Urinary bladder (tissue), 4 donors: ENCODE measurements around the gene KCTD21. TPM values are rescaled to one million over a fixed set of nuclear protein-coding genes. Genes with fewer than 3 reads are reported as not detected.
"Not testable (repeated sequence)": the region's sequence is repeated elsewhere in the genome, so short reads cannot be mapped to it uniquely, and the experiment has no call there.

ENCODE experiments used
- DNase-seq: peaks from one replicate; pipeline ENCODE4 v3.0.0-alpha.2; 2015; ENCODE audit errors: extremely low spot score
- H3K27ac ChIP-seq: one replicate; pipeline ENCODE4 v1.5.1; 2013; ENCODE audit warnings: low read depth, mild to moderate bottlenecking, moderate library complexity
- H3K36me3 ChIP-seq: one replicate; pipeline ENCODE4 v1.6.1; 2013; ENCODE audit warnings: mild to moderate bottlenecking, moderate library complexity; ENCODE audit not compliant: insufficient read depth
- H3K4me1 ChIP-seq: one replicate; pipeline ENCODE4 v1.6.1; 2013; ENCODE audit warnings: mild to moderate bottlenecking, moderate library complexity; ENCODE audit not compliant: insufficient read depth
- H3K4me3 ChIP-seq: one replicate; pipeline ENCODE4 v1.5.1; 2013; ENCODE audit warnings: low read depth, low read length
- WGBS: extraction: QIAGEN DNeasy Blood & Tissue Kit; methylation state at CpG from one replicate; pipeline ENCODE4 v1.1.7; 2013; 5-methylcytosine and 5-hydroxymethylcytosine counted together
- polyA plus RNA-seq: library from polyadenylated mRNA; stranded (reverse); fragments of 200-250 nt; gene quantifications from one replicate; pipeline ENCODE4 v1.2.3, GENCODE V29; 2013
- total RNA-seq: library from RNA; depleted of rRNA; stranded (reverse); fragments of >200 nt; gene quantifications from one replicate; pipeline ENCODE4 v1.2.3, GENCODE V29; 2014
- donor health status: healthy with polysubstance abuse.
- donor health status: healthy.

KCTD21 gene
- total and polyA plus RNA-seq, 2 donors: 6.2 to 6.7 TPM

DNA sequence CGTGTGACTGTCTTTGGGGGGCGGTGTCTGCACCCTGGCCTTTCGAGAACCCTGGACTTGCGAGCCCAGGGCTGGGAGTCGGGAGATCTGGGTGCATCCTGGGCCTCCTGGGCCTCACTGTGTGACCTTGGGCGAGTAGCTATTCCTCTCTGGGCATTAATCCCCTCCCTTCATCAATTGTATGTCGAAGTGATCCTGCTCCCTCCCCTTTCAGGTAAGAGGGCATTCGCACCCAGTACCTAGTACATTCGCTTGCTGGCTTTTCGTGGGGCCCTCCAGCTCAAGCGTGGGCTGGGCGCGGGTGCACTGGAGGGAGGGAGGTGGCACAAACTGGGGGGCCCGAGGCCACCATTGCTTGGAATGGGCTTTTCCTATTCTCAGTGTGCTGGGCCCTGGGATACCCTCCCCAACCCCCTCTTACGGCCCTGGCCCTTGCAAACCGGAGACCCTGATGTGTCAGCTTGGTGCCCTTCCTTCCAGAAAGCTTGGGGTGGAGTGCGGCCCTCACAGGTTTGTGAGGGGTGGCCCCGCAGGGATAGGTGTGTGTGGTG is 823 bp upstream of the KCTD21 start:
- no peak for DNase-seq
- H3K36me3 ChIP-seq: no peaks in the 10 kb centered on the region

DNA sequence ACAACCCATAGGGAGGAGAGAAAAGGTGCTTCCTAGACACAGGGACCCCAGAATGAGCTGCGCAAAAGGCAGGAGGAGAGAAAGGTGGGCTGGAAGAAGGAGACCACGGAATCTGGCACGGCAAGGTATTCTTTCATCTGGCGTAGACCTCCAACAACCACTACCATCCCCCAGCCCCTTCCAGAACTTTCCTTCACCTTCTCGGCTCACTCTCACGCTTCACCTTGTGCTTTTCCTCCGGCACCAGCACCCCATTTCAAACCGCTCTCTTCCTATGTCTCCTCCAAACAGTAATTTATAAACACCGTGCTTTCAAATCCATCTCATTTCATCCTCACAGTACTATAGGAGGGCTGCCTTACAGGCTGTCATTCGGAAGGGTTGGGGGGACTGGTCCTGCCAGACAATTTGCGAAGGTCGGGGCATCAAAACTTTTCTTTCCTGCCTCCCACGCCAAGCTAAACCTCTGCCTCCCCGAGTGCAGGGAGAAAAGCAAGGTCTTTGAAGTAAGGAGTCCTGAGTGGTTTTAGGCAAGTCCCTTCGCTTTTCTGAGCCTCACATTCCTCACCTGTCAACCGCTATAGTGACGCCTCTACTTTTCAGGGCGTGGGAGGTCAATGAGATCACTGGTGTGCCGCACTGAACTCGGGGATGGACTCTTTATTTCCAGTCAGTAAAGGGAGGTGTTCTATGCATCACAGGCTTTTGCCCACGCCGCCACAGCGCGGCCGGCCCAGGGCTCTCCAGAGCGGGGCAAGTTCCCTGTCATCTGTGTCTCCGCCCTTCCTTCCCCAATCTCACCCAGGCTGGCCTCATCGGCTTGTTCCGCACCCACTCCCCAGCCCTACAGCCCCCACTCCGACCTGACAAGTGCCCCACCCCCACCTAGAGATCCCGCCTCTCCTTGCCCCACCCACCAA is 800 bp downstream of the KCTD21 start:
- Histone ChIP-seq H3K4me1 (peaks cover 2% of the 10 kb centered on the region), H3K36me3 (no peaks in the 10 kb centered on the region), H3K27ac (peak overlapping the region; percentile 53), H3K4me3 (peak overlapping the region; percentile 84)
- DNase-seq: no peak
- WGBS: 19% methylated on average over 31 of the region's 31 CpGs

More for the DNA sequence above, 823 bp upstream of the KCTD21 start:
- Histone ChIP-seq H3K4me3 (peak overlapping the region; percentile 84), H3K4me1 (peaks cover 2% of the 10 kb centered on the region), H3K27ac (no peak overlapping the region)
- WGBS: 26% methylated on average over 18 of the region's 18 CpGs

- H3K4me3 ChIP-seq: no peak overlapping the region
- H3K4me1 ChIP-seq: no peaks in the 10 kb centered on the region
- DNase-seq: no peak
- no peak overlapping the region for H3K27ac ChIP-seq
- 66% methylated on average over 2 of the region's 2 CpGs for WGBS
- no peaks in the 10 kb centered on the region for H3K36me3 ChIP-seq
These were observed 7.2 kb downstream of the KCTD21 start for GRCh38 chr11:78181185-78181584.

DNA sequence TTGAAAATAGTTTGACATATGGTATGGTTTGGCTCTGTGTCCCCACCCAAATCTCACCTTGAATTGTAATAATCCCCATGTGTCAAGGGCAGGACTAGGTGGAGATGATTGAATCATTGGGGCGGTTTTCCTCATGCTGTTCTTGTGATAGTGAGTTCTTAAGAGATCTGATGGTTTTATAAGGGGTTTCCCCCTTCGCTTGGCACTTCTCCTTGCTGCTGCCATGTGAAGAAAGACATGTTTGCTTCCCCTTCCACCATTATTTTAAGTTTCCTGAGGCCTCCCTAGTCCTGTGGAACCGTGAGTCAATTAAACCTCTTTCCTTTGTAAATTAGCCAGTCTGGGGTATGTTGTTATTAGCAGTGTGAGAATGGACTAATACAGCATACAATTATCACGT is 7.7 kb downstream of the KCTD21 start:
- Histone ChIP-seq H3K27ac (no peak overlapping the region), H3K36me3 (no peaks in the 10 kb centered on the region), H3K4me3 (no peak overlapping the region), H3K4me1 (no peaks in the 10 kb centered on the region)
- no peak for DNase-seq
- WGBS: 97% methylated on average over 4 of the region's 4 CpGs

- Histone ChIP-seq H3K27ac (no peak overlapping the region), H3K4me1 (no peaks in the 10 kb centered on the region), H3K4me3 (no peak overlapping the region), H3K36me3 (no peaks in the 10 kb centered on the region)
- WGBS: 94% methylated on average over 7 of the region's 7 CpGs
- DNase-seq: no peak
These were observed 8.9 kb downstream of the KCTD21 start for GRCh38 chr11:78179459-78180071.

- no peak for DNase-seq
- no peak overlapping the region for H3K27ac ChIP-seq
- H3K4me1 ChIP-seq: no peaks in the 10 kb centered on the region
- WGBS: 90% methylated on average over 7 of the region's 7 CpGs
- H3K36me3 ChIP-seq: no peaks in the 10 kb centered on the region
- H3K4me3 ChIP-seq: no peak overlapping the region
These were observed 11.2 kb downstream of the KCTD21 start for GRCh38 chr11:78177216-78177615.

- Histone ChIP-seq H3K4me3 (no peak overlapping the region), H3K36me3 (no peaks in the 10 kb centered on the region), H3K27ac (no peak overlapping the region), H3K4me1 (no peaks in the 10 kb centered on the region)
- 97% methylated on average over 10 of the region's 10 CpGs for WGBS
- no peak for DNase-seq
These were observed 11.8 kb downstream of the KCTD21 start for GRCh38 chr11:78176605-78177141.

DNA sequence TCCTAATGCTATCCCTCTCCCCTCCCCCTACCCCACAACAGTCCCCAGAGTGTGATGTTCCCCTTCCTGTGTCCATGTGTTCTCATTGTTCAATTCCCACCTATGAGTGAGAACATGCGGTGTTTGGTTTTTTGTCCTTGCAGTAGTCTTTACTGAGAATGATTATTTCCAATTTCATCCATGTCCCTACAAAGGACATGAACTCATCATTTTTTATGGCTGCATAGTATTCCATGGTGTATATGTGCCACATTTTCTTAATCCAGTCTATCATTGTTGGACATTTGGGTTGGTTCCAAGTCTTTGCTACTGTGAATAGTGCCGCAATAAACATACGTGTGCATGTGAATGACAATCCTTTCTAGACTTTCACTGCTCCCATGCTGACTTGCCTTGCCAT is 12.6 kb downstream of the KCTD21 start:
- WGBS: 94% methylated on average over 3 of the region's 3 CpGs
- H3K36me3 ChIP-seq, H3K4me3 ChIP-seq, H3K4me1 ChIP-seq, DNase-seq, H3K27ac ChIP-seq: not testable (repeated sequence)

DNA sequence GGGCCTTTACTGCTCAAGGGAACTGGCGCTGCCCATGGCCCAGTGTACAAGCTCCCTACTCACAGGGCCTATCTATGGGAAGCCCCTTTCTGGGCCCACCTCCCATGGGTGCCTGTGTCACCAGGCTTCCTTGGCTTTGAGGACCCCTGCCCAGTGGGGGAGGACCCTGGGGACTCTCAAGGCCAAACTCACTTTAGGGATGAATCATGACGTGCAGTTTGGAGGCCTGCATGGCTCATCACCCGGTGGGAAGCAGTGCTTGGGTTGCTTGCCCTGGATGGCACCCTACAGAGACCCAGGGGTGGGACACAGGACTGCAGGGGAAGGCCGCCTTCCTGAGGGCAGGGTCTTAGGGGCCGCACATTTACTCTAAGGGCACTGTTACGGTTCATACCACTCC is 16.5 kb downstream of the KCTD21 start:
- WGBS: 95% methylated on average over 6 of the region's 6 CpGs
- DNase-seq: no peak
- H3K36me3 ChIP-seq: no peaks in the 10 kb centered on the region
- H3K4me1 ChIP-seq: no peaks in the 10 kb centered on the region
- H3K27ac ChIP-seq: no peak overlapping the region
- no peak overlapping the region for H3K4me3 ChIP-seq

DNA sequence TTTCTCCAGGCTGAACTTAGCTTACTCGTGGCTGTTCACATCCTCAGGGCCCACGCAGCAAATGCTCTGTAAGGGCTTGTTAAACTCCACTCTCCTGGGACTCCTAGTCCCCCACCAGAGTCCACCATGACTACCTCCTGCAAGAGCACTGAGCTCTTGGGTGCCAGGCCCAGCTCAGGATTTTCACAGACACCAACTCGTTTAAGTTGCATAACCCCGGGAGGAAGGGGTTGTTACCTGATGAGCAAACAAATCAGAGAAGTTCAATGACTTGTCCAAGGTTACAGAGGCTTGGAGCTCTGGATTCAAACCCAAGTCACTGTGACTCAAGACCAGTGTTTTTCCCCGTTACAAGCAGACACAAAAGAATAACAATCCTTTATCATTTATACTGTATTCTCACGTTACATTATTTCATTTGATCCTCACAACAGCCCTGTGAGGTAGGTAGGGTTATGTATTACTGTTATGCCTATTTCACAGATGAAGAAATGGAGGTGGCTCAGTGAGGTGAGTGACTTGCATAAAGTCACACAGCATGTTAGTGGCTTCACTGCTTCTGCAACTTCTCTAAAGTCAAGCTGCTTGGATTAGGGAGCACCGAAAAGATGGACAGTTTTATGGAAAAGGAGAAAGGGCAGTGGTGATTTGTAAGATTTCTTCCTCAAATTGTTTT is 17.4 kb downstream of the KCTD21 start:
- Histone ChIP-seq H3K27ac (no peak overlapping the region), H3K36me3 (no peaks in the 10 kb centered on the region), H3K4me3 (no peak overlapping the region), H3K4me1 (no peaks in the 10 kb centered on the region)
- 84% methylated on average over 7 of the region's 7 CpGs for WGBS
- DNase-seq: no peak

GRCh38 chr11:78170413-78170812 is 18.0 kb downstream of the KCTD21 start:
- DNase-seq: no peak
- 93% methylated on average over 11 of the region's 11 CpGs for WGBS
- no peaks in the 10 kb centered on the region for H3K36me3 ChIP-seq
- H3K4me1 ChIP-seq: no peaks in the 10 kb centered on the region
- H3K4me3 ChIP-seq: no peak overlapping the region
- no peak overlapping the region for H3K27ac ChIP-seq

DNA sequence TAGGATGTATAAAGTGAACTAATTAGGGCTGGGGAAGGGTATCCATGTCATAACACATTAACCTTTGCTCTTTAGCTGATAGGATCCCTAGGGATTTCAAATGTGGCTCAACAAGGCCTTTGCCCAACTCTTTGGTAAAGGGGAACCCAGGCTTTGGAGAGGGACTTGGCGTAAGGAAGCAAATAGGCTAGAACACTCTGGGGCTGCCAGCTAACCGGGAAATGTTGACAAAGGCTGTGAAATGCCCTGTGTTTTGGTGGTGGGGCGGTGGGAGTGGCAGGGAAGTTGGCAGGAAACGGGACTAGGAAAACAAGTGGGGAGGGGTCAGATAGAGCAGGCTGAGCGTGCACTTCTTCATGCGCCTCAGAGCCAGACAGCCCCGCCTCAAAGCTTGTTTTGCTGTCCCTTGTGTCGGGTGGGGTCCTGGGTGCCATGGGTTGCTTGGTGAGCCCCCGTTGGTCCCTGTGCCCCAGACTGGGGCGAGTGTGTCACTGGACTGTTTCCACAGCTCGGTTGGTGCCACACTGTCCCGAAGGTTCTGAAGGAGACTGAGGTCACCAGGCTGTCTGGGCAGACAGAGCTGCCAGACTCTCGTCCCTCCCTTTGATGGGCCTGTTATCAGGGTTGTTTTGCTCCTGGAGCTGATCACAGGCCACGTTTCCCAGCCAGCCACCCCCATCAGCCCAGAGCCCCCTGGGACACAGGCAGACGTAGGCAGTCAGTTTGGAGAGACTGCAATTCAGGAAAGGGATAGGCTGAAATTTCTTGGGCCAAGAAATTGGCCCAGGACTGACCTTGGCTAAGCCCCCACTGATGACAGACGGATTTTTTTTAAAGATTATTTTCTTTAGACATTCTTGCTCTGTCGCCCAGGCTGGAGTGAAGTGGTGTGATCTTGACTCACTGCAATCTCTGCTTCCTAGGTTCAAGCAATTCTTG is 19.6 kb downstream of the KCTD21 start:
- no peak for DNase-seq
- WGBS: 38% methylated on average over 17 of the region's 17 CpGs
- Histone ChIP-seq H3K4me3 (no peak overlapping the region), H3K4me1 (no peaks in the 10 kb centered on the region), H3K36me3 (no peaks in the 10 kb centered on the region), H3K27ac (no peak overlapping the region)
